ENCODE data around the gene ACSF3.

DNA sequence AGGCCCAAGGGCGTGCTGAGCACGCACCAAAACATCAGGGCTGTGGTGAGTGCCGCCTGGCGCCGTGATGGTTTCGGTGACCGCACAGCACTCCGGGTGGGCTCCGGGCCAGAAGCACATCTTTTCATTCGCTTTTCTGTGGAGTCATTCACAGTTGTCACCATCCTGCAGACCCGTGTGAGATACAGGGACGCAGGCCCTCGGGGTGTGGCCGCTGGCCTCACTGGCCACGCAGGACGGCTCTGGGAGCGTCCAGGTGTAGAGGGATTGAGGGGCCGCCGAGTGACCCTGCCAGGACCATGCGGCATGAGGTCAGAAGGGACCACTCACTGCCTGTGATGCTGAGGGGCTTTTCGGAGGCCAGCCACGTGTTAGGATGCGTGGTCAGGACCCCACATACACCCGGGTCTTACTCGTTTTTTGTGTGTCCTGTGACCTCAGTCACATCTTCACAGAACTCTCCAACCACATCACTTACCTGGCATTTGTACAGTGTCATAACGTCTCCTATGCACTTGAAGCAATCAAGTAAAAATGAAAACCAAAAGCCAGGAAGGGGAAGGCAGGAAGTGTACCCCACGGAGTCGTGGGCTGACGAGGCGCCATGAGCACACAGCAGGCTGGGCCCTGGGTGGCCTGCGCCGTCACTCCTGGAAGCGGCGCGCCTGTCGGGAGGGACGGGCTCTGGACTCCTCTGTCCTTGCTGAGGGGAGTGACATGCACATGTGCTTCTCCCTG, 7.8 kb downstream of the ACSF3 start:
- TF ChIP-seq, protein P1, sequence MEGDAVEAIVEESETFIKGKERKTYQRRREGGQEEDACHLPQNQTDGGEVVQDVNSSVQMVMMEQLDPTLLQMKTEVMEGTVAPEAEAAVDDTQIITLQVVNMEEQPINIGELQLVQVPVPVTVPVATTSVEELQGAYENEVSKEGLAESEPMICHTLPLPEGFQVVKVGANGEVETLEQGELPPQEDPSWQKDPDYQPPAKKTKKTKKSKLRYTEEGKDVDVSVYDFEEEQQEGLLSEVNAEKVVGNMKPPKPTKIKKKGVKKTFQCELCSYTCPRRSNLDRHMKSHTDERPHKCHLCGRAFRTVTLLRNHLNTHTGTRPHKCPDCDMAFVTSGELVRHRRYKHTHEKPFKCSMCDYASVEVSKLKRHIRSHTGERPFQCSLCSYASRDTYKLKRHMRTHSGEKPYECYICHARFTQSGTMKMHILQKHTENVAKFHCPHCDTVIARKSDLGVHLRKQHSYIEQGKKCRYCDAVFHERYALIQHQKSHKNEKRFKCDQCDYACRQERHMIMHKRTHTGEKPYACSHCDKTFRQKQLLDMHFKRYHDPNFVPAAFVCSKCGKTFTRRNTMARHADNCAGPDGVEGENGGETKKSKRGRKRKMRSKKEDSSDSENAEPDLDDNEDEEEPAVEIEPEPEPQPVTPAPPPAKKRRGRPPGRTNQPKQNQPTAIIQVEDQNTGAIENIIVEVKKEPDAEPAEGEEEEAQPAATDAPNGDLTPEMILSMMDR (IDR thresholded peaks at IDR 0.05) = no peak
- no peak for TF ChIP-seq EZH2 (IDR thresholded peaks at IDR 0.05; ENCODE audit: borderline replicate concordance, insufficient read depth, low read depth, low read length, poor library complexity, severe bottlenecking)

Measured in B cell (primary cell).